K562 (cell line): ENCODE results near the gene TMEM192. TPM values are rescaled to one million over a fixed set of nuclear protein-coding genes. Genes with fewer than 3 reads are reported as not detected.

Experiments used
- ATAC-seq: fragments of 200-7000 bp; cut with Tn5 transposase; 3 replicates; pipeline ENCODE4 v1.9.1; 2020; ENCODE audit warnings: moderate library complexity
- BruUV-seq: library from RNA; stranded (reverse); fragments of 400-500 nt; replicated peaks from 2 replicates; lab custom pipeline; 2021; lab: Mats Ljungman, UMichigan
- CTCF ChIA-PET: fragments of 300-600 bp; formaldehyde crosslinking; extraction: SDS; loops from one replicate; lab custom pipeline; 2021; ENCODE audit warnings: low intra/inter-chr PET ratio; lab: Yijun Ruan, JAX
- POLR2A ChIA-PET: fragments of 300-600, 350-650 bp; sonication (Branson Sonifier 250); formaldehyde crosslinking; extraction: SDS; loops from one replicate; lab custom pipeline; 2021; ENCODE audit warnings: antibody characterized with exemption, inconsistent platforms; lab: Yijun Ruan, JAX
- DNase-seq, 4 experiments: peaks; one replicate each; pipeline versions ENCODE4 v3.0.0 to v3.0.0-alpha.2; 2011 to 2018; ENCODE audit warnings: low spot score in 3 of 4, mixed read lengths in 3 of 4; ENCODE audit errors: extremely low read depth in 1 of 4
- FAIRE-seq: peaks from 2 replicates; lab custom pipeline; 2011; peaks lifted over from hg19 to GRCh38; lab: Jason Lieb, UNC
- H2AFZ ChIP-seq: 2 replicates; pipeline ENCODE4 v1.6.0; 2011; ENCODE audit warnings: low read depth, low read length, control low read depth, inconsistent platforms
- H3K27ac ChIP-seq: fragments of 200-600 bp; 3 replicates; pipeline ENCODE4 v1.8.0; 2011; ENCODE audit warnings: low read depth, mild to moderate bottlenecking, control low read depth, inconsistent platforms, low read length, moderate library complexity, mixed read lengths; ENCODE audit errors: extremely low read depth
- H3K27me3 ChIP-seq, 2 experiments: fragments of 300-600 bp in 1 of 2; 2 replicates in 1 of 2; 3 replicates in 1 of 2; pipeline versions ENCODE4 v1.6.0 to v1.8.0; 2011; ENCODE audit warnings: inconsistent platforms in 2 of 2, low read length in 2 of 2, mild to moderate bottlenecking in 1 of 2, mixed read lengths in 1 of 2, moderate library complexity in 1 of 2; ENCODE audit not compliant: control insufficient read depth in 2 of 2, insufficient read depth in 2 of 2
- H3K36me3 ChIP-seq: fragments of 300-600 bp; 3 replicates; pipeline ENCODE4 v1.8.0; 2011; ENCODE audit warnings: mild to moderate bottlenecking, low read length, inconsistent platforms; ENCODE audit not compliant: control insufficient read depth, insufficient read depth
- H3K4me1 ChIP-seq, 2 experiments: fragments of 200-600 bp in 1 of 2; replicated peaks in 1 of 2; 2 replicates in 1 of 2; 3 replicates in 1 of 2; pipeline versions ENCODE4 v1.5.1 to v1.8.0; 2011; ENCODE audit warnings: inconsistent platforms in 2 of 2, low read length in 2 of 2, mild to moderate bottlenecking in 1 of 2, mixed read lengths in 1 of 2, moderate library complexity in 1 of 2; ENCODE audit not compliant: control insufficient read depth in 2 of 2, insufficient read depth in 2 of 2
- H3K4me2 ChIP-seq: 2 replicates; pipeline ENCODE4 v1.6.1; 2011; ENCODE audit warnings: low read length, control low read depth, inconsistent platforms, mixed read lengths; ENCODE audit not compliant: insufficient read depth
- H3K4me3 ChIP-seq: fragments of 200-600 bp; sonication (generic), shearing (Covaris generic); 2 replicates; pipeline ENCODE4 v1.5.1; 2016; ENCODE audit warnings: control low read depth, inconsistent platforms
- H3K79me2 ChIP-seq: fragments of 200-600 bp; 3 replicates; pipeline ENCODE4 v1.8.0; 2011; ENCODE audit warnings: low read length, inconsistent platforms; ENCODE audit not compliant: control insufficient read depth, insufficient read depth
- H3K9ac ChIP-seq, 2 experiments: 2 replicates each; pipeline versions ENCODE4 v1.6.0 to v1.6.1; 2011; ENCODE audit warnings: low read depth in 2 of 2, low read length in 2 of 2, control low read depth in 1 of 2, inconsistent platforms in 1 of 2, mild to moderate bottlenecking in 1 of 2, mixed read lengths in 1 of 2; ENCODE audit not compliant: insufficient read depth in 1 of 2
- H3K9me1 ChIP-seq: one replicate; pipeline ENCODE4 v1.6.0; 2011; ENCODE audit warnings: inconsistent platforms, mild to moderate bottlenecking, low read length, moderate library complexity; ENCODE audit not compliant: control insufficient read depth, insufficient read depth
- H3K9me3 ChIP-seq: replicated peaks from 2 replicates; pipeline ENCODE4 v1.5.1; 2011; ENCODE audit warnings: low read depth, low read length, inconsistent platforms; ENCODE audit not compliant: control insufficient read depth, insufficient read depth
- H4K20me1 ChIP-seq: replicated peaks from 2 replicates; pipeline ENCODE4 v1.6.1; 2011; ENCODE audit warnings: low read length, inconsistent platforms, mixed read lengths; ENCODE audit not compliant: control insufficient read depth, insufficient read depth
- MAZ ChIP-seq, 2 experiments: fragments of 450-650 bp in 1 of 2; sonication (generic) in 1 of 2; formaldehyde crosslinking; IDR thresholded peaks in 1 of 2; conservative IDR thresholded peaks in 1 of 2; 2 replicates each; pipeline versions ENCODE4 v1.4.0 to v1.5.0; 2020; ENCODE audit warnings: mild to moderate bottlenecking in 1 of 2, missing genetic modification reagents in 1 of 2
- POU5F1 ChIP-seq: fragments of 150-350 bp; IDR thresholded peaks from 2 replicates; pipeline ENCODE4 v1.6.1; 2014; ENCODE audit warnings: borderline replicate concordance, low read length, low read depth, mild to moderate bottlenecking; ENCODE audit not compliant: partially characterized antibody
- PPARD ChIP-seq: fragments of 250-450 bp; sonication (Bioruptor Pico); IDR thresholded peaks from 2 replicates; pipeline ENCODE4 v1.8.0; 2022; ENCODE audit warnings: inconsistent platforms, mild to moderate bottlenecking, moderate library complexity
- SMARCC2 ChIP-seq: fragments of 450-650 bp; IDR thresholded peaks from 2 replicates; pipeline ENCODE4 v1.6.1; 2017; ENCODE audit warnings: antibody characterized with exemption, moderate library complexity, mild to moderate bottlenecking, low read depth
- TCF3 ChIP-seq: sonication (generic); formaldehyde crosslinking; IDR thresholded peaks from 2 replicates; pipeline ENCODE4 v1.4.0; 2020; ENCODE audit warnings: mild to moderate bottlenecking, missing genetic modification reagents
- TEAD1 ChIP-seq, 2 experiments: fragments of 450-650 bp in 1 of 2; sonication (generic) in 1 of 2; formaldehyde crosslinking; IDR thresholded peaks; 2 replicates each; pipeline versions ENCODE4 v1.4.0 to v1.8.0; 2020 to 2022; ENCODE audit warnings: mild to moderate bottlenecking in 2 of 2, missing genetic modification reagents in 1 of 2
- ZNF584 ChIP-seq: fragments of 200-800 bp; sonication (Bioruptor generic); IDR thresholded peaks from 2 replicates; pipeline ENCODE4 v1.6.1; 2016; ENCODE audit warnings: low read depth, mild to moderate bottlenecking, missing genetic modification characterization, missing compliant biosample characterization
- WGBS: fragments of 100-300 bp; shearing (Covaris generic); methylation state at CpG from one replicate; pipeline ENCODE4 v1.1.6; 2016; ENCODE audit warnings: low coverage, mixed read lengths; ENCODE audit not compliant: insufficient coverage; ENCODE audit errors: missing lambda C conversion rate; 5-methylcytosine and 5-hydroxymethylcytosine counted together
- in situ Hi-C: fragments of 300-500 bp; cut with MboI; formaldehyde crosslinking; loops from 4 replicates; pipeline ENCODE4 v1.15.0; 2018; ENCODE audit warnings: inconsistent platforms, mixed read lengths
- intact Hi-C: fragments of 100-400 bp; cut with micrococcal nuclease; formaldehyde crosslinking; loops from 2 replicates; pipeline ENCODE4 v1.14.2; 2022
- polyA plus RNA-seq, 8 experiments: library from polyadenylated mRNA; depleted of rRNA in 4 of 8; stranded (reverse) in 5 of 8; unstranded in 3 of 8; fragments of >200 nt; fragmentation: Nextera tagmentation in 2 of 8; fragmentation: Illumina TruSeq in 1 of 8; extraction: Ambion mirVana in 2 of 8; extraction: Trizol in 1 of 8; gene quantifications; 2 replicates each; pipeline versions ENCODE4 v1.2.1 to v1.2.3, GENCODE V29; 2011 to 2014; ENCODE audit warnings: inconsistent platforms in 1 of 8, missing spikeins in 1 of 8
- total RNA-seq, 7 experiments: library from RNA; depleted of rRNA in 6 of 7; stranded (reverse); fragments of >200 nt in 6 of 7; fragmentation: Illumina TruSeq in 2 of 7; extraction: Trizol in 2 of 7; gene quantifications; 2 replicates each; pipeline versions ENCODE4 v1.2.1 to v1.2.3, GENCODE V29; 2011 to 2021; ENCODE audit warnings: low replicate concordance in 1 of 7
- TF ChIP-seq, protein P1 (sequence below): IDR thresholded peaks from 2 replicates; pipeline ENCODE4 v1.6.1; 2014; ENCODE audit warnings: antibody characterized with exemption
- TF ChIP-seq, protein P2 (sequence below): fragments of 200-800 bp; sonication (Bioruptor generic); IDR thresholded peaks from 2 replicates; pipeline ENCODE4 v1.6.1; 2016; ENCODE audit warnings: missing genetic modification characterization, missing compliant biosample characterization

TMEM192 gene
- total and polyA plus RNA-seq, 9 of the 15 experiments (the other 6 are each of a cell fraction or from before 2014, with no cell fraction given): 4.4 to 28.5 (median 13.3) TPM

DNA sequence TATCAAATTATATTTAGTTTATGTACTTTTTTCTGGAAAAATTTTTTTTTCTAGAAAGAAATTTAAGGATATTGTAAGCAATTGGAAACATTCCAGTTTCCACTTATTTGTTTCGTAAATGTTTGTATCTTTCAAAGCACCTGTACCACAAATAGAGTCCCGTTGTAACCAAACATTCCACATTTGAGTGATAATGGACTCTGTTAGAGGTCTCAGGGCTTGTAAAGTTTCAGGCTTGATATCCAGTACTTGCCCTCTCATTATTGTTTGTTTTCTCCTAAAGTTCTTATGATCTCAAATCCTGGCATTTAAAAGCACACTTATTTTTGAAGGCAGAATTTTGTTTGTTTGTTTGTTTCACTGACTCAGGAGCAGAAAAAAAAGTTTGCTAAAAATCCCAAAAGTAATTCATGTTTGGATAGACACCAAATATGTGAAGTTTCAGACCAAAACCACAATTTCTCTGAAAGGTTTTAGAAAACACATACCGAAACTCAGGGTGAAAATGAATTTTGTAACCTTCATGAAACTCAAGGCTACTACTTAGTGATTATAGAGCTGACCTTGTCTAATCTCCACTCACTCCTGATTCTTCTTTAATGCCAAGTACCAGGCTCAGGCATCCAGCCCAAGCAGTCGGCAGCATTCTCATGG is 5.7 kb upstream of the TMEM192 start:
- CTCF ChIA-PET: no interaction called here
- BruUV-seq: no TSS peak
- intact Hi-C loops: no loop called here

DNA sequence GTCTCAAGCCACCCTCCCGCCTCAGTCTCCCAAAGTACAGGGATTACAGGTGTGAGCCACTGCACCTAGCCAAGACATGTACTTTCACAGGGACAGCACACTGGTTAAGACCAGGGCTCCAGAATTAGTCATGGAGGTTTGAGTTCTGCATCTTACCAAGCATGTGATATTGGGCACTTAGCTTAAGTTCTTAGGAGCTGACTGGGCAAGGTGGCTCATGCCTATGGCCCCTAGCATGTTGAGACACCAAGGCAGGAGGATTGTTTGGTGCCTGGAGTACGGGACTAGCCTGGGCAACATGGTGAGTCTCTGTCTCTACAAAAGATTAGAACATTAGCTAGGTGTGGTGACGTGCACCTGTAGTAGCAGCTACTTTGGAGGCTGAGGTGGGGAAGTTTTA is 2.6 kb upstream of the TMEM192 start:
- ATAC-seq (no peak), FAIRE-seq (no peak), DNase-seq (no peak)
- Histone ChIP-seq H3K9me3 (no peaks in the 10 kb centered on the region), H3K36me3 (peaks cover 6% of the 10 kb centered on the region; the same call in 1 of the 3 replicates), H2AFZ (no peak overlapping the region), H3K9ac (no peak overlapping the region), H3K27me3 (peaks cover 3% of the 10 kb centered on the region in 2 experiments; a peak in 3 of 5 replicates), H3K79me2 (peaks cover 15% of the 10 kb centered on the region), H3K4me3 (no peak overlapping the region), H3K9me1 (no peaks in the 10 kb centered on the region), H4K20me1 (no peaks in the 10 kb centered on the region), H3K4me1 (peaks cover 0 to 4% of the 10 kb centered on the region in 2 experiments; a peak in 2 of 5 replicates), H3K4me2 (no peak overlapping the region), H3K27ac (no peak overlapping the region)
- no TSS peak for BruUV-seq
- in situ Hi-C loops: no loop called here
- TF ChIP-seq, protein P1, sequence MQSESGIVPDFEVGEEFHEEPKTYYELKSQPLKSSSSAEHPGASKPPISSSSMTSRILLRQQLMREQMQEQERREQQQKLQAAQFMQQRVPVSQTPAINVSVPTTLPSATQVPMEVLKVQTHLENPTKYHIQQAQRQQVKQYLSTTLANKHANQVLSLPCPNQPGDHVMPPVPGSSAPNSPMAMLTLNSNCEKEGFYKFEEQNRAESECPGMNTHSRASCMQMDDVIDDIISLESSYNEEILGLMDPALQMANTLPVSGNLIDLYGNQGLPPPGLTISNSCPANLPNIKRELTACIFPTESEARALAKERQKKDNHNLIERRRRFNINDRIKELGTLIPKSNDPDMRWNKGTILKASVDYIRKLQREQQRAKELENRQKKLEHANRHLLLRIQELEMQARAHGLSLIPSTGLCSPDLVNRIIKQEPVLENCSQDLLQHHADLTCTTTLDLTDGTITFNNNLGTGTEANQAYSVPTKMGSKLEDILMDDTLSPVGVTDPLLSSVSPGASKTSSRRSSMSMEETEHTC: no peak
- TF ChIP-seq TEAD1 (CRISPR knock-in tag; IDR thresholded peaks at IDR 0.05) (no peak), POU5F1 (no peak), MAZ (CRISPR knock-in tag; conservative IDR thresholded peaks at IDR 0.05 in 1 of 2, IDR thresholded peaks at IDR 0.05 in 1 of 2) (no peak), SMARCC2 (no peak), PPARD (CRISPR knock-in tag) (no peak)
- TF ChIP-seq, protein P2, sequence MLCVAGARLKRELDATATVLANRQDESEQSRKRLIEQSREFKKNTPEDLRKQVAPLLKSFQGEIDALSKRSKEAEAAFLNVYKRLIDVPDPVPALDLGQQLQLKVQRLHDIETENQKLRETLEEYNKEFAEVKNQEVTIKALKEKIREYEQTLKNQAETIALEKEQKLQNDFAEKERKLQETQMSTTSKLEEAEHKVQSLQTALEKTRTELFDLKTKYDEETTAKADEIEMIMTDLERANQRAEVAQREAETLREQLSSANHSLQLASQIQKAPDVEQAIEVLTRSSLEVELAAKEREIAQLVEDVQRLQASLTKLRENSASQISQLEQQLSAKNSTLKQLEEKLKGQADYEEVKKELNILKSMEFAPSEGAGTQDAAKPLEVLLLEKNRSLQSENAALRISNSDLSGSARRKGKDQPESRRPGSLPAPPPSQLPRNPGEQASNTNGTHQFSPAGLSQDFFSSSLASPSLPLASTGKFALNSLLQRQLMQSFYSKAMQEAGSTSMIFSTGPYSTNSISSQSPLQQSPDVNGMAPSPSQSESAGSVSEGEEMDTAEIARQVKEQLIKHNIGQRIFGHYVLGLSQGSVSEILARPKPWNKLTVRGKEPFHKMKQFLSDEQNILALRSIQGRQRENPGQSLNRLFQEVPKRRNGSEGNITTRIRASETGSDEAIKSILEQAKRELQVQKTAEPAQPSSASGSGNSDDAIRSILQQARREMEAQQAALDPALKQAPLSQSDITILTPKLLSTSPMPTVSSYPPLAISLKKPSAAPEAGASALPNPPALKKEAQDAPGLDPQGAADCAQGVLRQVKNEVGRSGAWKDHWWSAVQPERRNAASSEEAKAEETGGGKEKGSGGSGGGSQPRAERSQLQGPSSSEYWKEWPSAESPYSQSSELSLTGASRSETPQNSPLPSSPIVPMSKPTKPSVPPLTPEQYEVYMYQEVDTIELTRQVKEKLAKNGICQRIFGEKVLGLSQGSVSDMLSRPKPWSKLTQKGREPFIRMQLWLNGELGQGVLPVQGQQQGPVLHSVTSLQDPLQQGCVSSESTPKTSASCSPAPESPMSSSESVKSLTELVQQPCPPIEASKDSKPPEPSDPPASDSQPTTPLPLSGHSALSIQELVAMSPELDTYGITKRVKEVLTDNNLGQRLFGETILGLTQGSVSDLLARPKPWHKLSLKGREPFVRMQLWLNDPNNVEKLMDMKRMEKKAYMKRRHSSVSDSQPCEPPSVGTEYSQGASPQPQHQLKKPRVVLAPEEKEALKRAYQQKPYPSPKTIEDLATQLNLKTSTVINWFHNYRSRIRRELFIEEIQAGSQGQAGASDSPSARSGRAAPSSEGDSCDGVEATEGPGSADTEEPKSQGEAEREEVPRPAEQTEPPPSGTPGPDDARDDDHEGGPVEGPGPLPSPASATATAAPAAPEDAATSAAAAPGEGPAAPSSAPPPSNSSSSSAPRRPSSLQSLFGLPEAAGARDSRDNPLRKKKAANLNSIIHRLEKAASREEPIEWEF (CRISPR knock-in tag): no peak
- intact Hi-C loops: no loop called here
- ChIA-PET CTCF (no interaction called here), POLR2A (no interaction called here)
- WGBS: 29% methylated on average over 3 of the region's 3 CpGs

More for the DNA sequence above, 5.7 kb upstream of the TMEM192 start:
- H3K79me2 ChIP-seq: no peaks in the 10 kb centered on the region
- H3K9me3 ChIP-seq: no peaks in the 10 kb centered on the region
- in situ Hi-C loops: no loop called here
- H3K9ac ChIP-seq: no peak overlapping the region
- DNase-seq (no peak), ATAC-seq (no peak), FAIRE-seq (no peak)
- no peak overlapping the region for H3K4me3 ChIP-seq
- POLR2A ChIA-PET: no interaction called here
- H4K20me1 ChIP-seq: no peaks in the 10 kb centered on the region
- H3K4me1 ChIP-seq: no peaks in the 10 kb centered on the region
- no peak overlapping the region for H2AFZ ChIP-seq
- H3K36me3 ChIP-seq: no peaks in the 10 kb centered on the region
- H3K4me2 ChIP-seq: no peak overlapping the region
- TF ChIP-seq ZNF584 (no peak), TCF3 (no peak)
- H3K27me3 ChIP-seq: peaks cover 3% of the 10 kb centered on the region in 2 experiments; a peak in 3 of 5 replicates
- no peaks in the 10 kb centered on the region for H3K9me1 ChIP-seq
- no peak overlapping the region for H3K27ac ChIP-seq
- 4% methylated on average over 4 of the region's 4 CpGs for WGBS
